Measurements from ENCODE around the gene LRMDA. TPM values are rescaled to one million over a fixed set of nuclear protein-coding genes. Genes with fewer than 3 reads are reported as not detected.
"Not testable (repeated sequence)": the region's sequence is repeated elsewhere in the genome, so short reads cannot be mapped to it uniquely, and the experiment has no call there.

LRMDA gene
- total RNA-seq, 2 experiments from 2014 or later = not detected

DNA sequence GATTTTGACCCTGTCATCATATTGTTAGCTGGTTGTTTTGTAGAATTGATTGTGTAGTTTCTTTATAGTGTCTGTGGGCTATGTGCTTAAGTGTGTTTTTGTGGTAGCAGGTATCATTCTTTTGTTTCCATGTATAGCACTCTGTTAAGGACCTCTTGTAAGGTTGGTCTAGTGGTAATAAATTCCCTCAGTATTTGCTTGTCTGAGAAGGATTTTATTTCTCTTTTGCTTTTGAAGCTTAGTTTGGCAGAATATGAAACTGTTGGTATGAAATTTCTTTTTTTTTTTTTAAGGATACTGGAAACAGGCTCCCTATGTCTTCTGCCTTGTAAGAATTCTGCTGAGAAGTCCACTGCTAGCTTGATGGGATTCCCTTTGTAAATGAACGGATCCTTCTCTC is 1073.4 kb downstream of the LRMDA start:
- POLR2A ChIA-PET = no interaction called here

GRCh38 chr10:76509446-76509845 is 1078.0 kb downstream of the LRMDA start:
- POLR2A ChIA-PET = no interaction called here
- CTCF ChIA-PET = no interaction called here

More for the DNA sequence above, 1073.4 kb downstream of the LRMDA start:
- CTCF ChIA-PET = no interaction called here

- ChIA-PET POLR2A (no interaction called here), CTCF (no interaction called here)
Measured at GRCh38 chr10:76514321-76514720, 1082.9 kb downstream of the LRMDA start.

GRCh38 chr10:76514869-76515268 is 1083.4 kb downstream of the LRMDA start:
- POLR2A ChIA-PET = no interaction called here
- CTCF ChIA-PET = no interaction called here

DNA sequence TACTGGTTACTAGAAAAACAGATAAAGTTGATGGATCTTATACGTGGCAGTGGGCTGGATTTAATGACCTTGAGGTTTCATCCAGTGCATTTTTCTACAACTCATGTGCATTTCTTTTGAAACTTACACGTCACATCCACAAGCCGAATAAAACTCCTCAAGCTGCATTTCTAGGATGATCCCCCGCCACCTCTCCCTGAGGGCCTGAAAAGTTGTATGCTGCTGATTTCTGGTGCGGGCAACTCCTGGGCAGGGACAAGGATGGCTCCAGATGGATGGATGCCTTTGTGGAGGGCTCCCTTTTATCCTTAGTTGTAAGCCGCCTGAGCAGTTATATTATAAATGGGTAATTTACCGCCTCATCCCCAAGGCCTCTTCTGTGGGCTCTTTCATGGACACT is 1091.1 kb downstream of the LRMDA start:
- ChIA-PET POLR2A (interaction anchor here (0.6 kb wide), 1 partner anchor 470 kb away, joined by 3 read pairs; no protein-coding TSS in a partner anchor), CTCF (no interaction called here)

- CTCF ChIA-PET = no interaction called here
- POLR2A ChIA-PET = no interaction called here
Measured at GRCh38 chr10:76523246-76523645, 1091.8 kb downstream of the LRMDA start.

GRCh38 chr10:76523791-76524351 is 1092.4 kb downstream of the LRMDA start:
- ChIA-PET CTCF (no interaction called here), POLR2A (no interaction called here)

- CTCF ChIA-PET, POLR2A ChIA-PET: not testable (repeated sequence)
Measured at GRCh38 chr10:76526833-76527232, 1095.4 kb downstream of the LRMDA start.

GRCh38 chr10:76540331-76540730 is 1108.9 kb downstream of the LRMDA start:
- ChIA-PET POLR2A (no interaction called here), CTCF (no interaction called here)

- POLR2A ChIA-PET = no interaction called here
- CTCF ChIA-PET = no interaction called here
Measured at GRCh38 chr10:76540786-76541185, 1109.4 kb downstream of the LRMDA start.

DNA sequence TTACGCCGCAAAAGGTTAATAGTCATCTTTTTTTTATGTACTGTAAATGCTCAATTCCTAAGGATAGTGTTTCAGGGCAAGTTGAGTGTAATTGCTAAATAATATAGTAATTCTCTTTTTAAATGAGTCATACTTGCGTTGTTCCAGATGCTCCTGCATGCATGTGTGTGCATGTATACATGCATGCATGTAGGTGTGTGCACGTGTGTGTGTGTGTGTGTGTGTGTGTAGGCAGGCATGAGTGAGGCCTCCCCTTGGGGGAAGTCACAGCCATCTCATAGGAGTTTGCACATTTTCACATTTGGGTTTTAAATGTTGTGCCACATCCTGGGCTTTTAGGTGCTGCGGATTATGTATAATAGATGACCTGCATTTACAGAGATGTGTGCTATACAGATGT is 1110.4 kb downstream of the LRMDA start:
- ChIA-PET POLR2A (no interaction called here), CTCF (no interaction called here)

DNA sequence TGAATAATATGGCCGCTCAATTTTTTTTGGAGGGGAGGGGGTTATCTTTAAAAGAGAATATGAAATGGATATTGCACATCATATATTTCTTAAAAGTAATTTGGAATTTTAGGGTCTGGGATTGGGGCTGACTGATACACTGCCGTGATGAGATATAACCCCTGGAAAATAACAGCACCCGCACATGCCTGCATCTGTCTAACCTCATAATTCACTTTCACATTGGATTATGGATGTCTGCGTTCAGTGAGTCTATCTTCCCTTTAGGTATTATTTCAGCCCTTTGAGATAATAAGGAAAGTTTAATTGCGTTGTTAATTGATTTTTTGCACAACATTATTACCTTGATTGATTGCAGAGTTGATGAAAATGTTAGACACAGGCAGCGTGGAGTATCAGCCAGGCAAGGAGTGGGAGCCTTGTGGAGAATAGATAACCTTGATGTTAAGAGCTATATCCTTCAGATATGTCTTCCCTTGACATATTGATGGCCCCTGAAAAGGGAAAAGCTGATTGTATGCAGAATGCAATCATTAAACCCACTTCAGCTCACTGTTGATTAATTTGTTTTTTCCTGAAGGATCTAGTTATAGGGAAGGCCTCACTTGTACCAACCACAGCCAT is 1111.0 kb downstream of the LRMDA start:
- ChIA-PET POLR2A (no interaction called here), CTCF (no interaction called here)

GRCh38 chr10:76543655-76544054 is 1112.2 kb downstream of the LRMDA start:
- POLR2A ChIA-PET = no interaction called here
- CTCF ChIA-PET = no interaction called here

GRCh38 chr10:76544789-76545188 is 1113.4 kb downstream of the LRMDA start:
- CTCF ChIA-PET = no interaction called here
- POLR2A ChIA-PET = no interaction called here

DNA sequence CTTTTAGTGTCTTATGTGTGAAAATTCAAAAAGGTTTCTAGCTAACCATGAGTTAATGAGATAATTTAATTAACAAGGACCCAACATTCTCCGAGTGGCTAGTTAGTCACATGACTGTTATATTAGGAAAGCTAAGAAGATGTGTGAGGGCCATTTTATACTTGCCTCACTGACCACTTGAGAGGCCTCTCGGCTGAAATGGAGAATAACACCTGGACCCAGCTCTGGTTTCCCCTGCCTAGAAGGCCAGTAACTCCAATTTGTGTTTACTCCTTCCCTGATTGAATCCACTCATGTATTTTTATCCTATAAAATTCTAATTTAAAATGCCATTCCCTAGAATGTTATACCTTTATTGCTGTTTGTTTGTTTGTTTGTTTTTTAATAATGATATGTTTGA is 1115.0 kb downstream of the LRMDA start:
- POLR2A ChIA-PET = no interaction called here
- CTCF ChIA-PET = no interaction called here

- ChIA-PET POLR2A (no interaction called here), CTCF (interaction anchor here (0.7 kb wide), 1 partner anchor 1085 kb away, joined by 3 read pairs; no protein-coding TSS in a partner anchor)
Measured at GRCh38 chr10:76547352-76547972, 1116.0 kb downstream of the LRMDA start.

DNA sequence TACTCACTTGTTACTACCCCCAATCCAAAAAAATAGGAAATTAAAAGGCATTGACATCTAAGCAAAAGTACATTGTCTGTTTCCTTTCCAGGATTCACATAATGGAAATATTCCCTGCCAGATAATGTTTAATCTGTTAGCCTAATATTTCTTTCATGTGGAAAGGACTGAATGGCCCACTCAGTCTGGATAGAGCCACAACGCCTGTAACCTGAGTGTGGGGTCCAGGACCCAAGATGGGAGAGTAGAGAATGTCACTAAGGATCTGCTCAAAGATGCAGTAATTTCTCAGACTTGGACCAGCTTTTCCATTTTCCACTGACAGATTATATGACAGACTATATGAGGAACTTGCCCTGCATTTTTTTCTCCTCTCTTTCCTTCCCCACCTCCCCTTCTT is 1117.3 kb downstream of the LRMDA start:
- CTCF ChIA-PET = no interaction called here

DNA sequence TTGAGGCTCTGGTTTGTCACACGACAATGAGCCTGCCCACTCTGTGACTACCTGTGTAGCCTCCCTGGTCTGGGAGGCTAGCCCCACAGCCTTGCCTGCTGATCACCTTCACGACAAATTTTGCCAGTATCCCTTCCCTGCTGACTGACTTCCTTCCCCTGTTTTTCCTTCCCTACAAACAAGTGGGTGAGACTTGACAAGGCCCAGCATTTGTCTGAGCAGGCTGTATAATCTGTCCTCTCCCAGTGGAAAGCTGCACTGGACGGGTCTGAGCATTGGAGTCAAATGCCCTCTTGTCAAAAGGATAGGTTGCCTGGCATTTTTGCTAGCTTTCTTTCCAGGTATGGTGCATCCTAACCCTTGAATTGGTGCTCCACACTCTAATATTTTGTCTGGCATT is 1117.7 kb downstream of the LRMDA start:
- ChIA-PET CTCF (no interaction called here), POLR2A (no interaction called here)

More for the DNA sequence above, 1117.3 kb downstream of the LRMDA start:
- POLR2A ChIA-PET = no interaction called here

GRCh38 chr10:76550806-76551205 is 1119.4 kb downstream of the LRMDA start:
- POLR2A ChIA-PET = no interaction called here
- CTCF ChIA-PET = no interaction called here

DNA sequence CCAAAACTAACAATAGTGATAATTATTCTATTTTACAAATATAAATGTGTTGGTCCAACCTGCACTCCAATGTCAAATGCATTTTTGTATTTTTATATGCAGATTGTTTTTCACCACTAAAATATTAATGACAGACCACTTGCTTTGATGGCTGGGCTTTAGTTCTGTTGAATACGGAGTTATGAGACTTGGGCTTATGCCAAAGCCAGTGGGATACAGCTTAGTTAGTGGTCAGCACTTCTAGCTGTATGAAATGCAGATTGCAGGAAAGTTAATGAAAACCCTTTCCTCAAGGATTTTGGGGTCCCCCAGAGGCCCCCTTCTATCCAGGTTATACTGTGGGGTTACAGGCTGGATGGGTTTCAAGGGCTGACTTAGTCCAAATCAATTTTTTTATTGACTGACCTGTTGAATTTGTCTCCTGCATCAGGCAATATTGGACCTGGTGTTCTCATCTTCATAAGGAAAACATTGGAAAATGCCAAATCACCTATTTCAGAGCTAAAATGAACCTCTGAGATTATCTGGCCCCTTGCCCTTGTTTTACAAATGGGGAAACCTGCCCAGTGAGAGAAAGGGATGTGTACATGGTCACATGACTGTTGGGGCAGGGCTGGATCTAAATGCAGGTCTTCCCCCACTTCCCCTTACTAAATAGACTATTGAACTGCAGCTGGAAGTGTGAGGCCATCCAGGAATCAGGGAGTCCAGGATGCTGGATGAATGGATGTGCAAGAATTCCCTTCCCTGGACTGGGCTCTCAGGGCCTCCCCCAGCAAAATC is 1120.9 kb downstream of the LRMDA start:
- CTCF ChIA-PET = no interaction called here
- POLR2A ChIA-PET = no interaction called here
